SIG-M5 treated with dmso at 0.1 percent for 504 hours (cell line): ENCODE measurements around the gene CSF2RB.

Experiments
- DNase-seq: peaks from one replicate; lab custom pipeline; 2025; ENCODE audit not compliant: unreplicated experiment; lab: John Stamatoyannopoulos, UW

Gene CSF2RB

DNA sequence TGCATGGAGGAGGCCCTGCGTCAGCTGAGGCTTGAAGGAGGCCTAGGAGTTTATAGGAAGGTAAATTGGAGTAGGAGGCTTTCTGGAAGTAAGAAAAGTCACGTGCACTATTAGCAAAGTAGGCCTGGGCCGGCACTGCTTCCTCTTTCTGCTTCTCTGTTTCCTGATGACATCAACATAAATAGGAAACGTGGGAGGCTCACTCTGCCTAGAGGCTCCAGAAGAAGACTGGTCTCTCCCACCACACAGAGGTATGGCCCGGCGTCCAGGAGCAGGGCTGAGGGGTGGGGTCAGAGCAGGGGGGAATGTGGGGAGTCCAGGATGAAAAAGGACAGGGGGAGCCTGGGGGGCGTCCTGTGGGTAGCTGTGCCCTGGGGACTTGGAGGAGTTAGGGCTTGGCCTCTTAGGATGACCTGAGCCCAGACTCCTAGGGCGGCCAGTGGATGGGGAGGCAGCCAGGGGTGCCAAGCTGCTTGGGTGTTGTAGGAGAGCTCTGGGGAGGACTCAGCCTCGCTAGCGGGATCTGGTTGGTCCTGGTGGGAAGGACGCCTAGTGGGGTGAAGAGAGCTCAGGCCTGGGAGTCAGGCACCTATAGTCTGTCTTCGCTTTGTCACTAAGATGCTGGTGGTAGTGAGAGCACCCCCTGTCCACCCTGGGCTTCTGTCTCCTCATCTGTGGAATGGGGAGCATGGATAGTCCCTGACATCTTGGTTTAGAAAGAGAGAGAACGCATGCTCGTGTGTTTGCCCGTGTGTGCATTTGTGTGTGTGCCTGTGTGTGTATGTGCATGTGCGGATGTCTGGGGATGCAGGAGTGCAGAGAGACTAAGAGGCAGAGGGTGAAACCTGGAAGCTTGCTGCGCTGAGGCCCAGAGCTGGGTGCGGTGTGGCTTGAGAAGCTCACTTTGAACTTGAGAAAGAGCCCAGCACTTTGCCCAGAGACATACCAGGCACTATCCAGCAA lies at the start of gene CSF2RB:
CSF2RB (plus strand) TSS at position 202 of the 963 bp plus-strand sequence. CDS start 8,580 bp downstream, outside the sequence.
- DNase-seq, result peak; percentile 88

DNA sequence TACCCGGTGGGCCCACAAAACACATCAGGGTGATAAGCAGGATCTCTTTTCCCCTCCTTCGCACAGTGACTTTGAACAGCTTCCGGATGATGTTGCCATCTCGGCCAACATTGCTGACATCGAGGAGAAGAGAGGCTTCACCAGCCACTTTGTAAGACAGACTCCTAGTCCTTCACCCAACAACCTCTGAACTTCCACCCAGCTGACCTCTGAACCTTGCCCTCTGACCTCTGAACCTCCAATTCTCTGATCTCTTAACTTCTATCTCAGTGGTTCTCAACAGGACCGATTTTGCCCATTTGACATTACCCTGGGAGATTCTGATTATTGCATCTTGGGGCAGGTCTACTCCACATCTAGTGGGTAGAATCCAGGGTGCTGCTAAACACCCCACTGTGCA lies 49.4 kb upstream of the CSF2RB start:
- DNase-seq, result no peak

DNA sequence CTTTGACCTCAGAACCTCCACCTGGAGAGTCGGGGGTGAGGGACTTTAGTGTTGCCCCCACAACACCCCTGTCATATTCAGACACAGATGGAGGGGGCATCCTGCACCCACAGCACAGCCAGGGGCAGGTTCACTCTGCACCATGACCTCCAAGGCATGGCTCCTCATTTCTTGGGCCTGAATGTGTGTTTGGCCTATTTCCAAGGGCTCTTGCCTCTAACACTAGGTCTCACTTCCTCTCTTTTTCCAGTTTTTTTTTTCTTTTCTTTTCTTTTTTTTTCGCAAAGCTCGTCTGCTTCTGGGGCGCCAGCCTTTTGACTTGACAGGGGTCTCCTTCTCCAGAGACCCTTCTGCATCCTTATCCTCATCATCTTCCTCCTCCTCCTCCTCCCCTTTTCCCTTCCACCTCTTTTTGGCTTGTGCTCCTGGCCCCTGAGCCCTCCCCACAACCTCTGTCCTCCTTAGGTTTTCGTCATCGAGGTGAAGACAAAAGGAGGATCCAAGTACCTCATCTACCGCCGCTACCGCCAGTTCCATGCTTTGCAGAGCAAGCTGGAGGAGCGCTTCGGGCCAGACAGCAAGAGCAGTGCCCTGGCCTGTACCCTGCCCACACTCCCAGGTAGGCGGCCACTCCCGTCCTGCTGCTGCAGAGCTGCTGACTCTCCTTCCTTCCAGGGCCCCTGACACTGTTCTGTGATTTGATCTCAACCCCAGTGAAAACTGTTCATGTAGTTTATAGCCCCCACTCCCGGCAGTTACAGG lies 48.8 kb upstream of the CSF2RB start:
- peak; percentile 15 for DNase-seq

DNA sequence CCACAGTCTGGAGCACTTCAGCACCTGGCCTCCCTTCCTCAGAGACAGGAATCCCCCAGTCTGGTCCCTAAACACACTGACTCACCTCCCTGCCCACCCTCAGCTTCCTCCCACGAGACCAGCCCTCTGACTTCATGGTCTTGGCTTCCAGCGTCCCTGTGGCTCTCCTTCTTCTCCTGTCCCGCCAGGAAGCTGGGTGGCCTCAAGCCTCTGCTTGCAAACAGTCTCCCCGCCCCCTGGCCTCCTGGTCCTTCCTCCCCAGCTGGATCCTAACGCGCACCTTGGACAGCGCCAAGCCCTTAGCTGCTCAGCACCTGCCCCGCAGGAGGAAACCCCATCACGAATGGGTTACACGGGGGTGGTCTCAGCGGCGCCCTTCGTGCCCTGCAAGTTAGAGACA lies 48.1 kb upstream of the CSF2RB start:
- DNase-seq, result no peak

DNA sequence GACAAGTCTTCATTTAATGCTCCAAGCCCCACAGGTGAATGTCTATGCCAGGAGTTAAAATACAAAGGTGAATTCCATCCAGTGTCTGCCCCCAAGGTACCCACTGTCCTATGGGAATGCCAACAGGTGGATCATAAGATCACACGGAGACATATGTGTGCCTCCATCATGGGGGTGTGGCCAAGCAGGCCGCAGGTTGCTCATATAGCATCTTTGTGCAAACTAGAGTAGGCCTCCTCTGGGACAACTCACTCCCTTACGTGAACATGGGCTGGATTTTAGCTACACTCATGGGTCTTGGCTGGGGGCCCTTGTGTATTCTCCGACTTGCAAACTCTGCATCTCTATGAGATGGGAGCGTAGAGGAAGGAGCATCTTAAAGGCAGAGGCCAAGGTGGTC lies 45.7 kb upstream of the CSF2RB start:
- no peak for DNase-seq

DNA sequence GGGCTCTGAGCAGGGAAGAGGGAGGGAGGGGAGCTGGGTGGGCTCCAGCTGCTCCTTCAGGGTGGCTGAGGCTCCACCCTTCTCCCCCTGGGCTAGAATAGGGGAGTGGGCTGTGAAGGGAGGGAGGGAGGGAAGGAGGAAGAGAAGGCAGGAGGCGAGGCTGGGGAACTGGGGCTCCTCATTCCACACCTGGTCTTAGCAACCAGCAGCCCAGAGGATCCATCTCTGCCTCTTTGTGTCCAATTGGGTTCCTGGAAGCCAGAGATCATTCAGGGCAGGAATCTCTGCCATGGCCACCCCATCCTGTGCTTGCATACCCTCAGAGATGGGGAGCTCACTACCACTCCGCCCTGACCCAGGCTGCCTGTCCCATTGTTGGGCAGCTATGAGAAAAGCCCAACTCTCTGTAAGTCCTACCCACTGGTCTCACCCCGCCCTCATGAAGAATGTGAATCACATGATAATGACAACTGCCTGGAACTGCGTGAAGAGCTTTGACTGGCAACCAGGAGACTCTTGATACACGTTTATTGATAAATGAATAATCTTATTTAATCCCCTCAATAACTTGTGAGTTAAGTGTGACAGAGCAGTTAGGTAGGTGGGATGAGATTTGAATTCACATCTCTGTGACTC lies 44.8 kb upstream of the CSF2RB start:
- no peak for DNase-seq

DNA sequence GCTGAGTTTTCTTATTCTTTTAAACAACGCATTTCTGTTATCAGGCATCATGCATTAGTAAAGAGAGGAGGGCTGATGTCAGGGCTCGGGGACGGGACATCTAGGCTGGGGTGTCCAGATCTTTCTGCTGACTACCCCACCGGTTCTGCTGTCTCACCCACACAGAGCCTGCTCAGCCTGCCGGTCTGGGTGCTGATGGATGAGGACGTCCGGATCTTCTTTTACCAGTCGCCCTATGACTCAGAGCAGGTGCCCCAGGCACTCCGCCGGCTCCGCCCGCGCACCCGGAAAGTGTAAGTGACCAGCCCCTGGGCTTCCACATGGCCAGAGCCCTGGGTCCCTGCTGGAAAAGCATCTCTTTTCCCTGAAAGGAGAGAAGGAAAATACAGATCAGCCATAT lies 43.2 kb upstream of the CSF2RB start:
- no peak for DNase-seq

DNA sequence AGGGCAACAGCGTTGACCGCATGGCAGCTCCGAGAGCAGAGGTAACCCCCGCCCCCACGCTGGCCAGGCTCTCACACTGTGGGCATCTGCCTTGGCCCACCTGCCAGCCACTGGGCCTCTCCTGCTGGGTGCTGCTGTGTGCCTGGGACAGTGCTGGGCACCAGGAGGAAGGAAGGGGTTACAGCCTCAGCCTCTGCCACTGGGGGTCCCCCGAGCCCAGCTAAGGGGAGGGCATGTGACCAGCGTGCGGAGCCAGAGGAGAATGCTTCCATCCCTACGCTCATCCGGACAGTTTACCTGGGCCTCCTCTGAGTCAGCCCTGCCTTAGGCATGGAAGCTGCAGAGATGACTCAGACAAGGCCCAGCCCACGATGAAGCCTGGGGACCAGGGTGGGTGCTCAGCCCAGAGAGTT lies 41.8 kb upstream of the CSF2RB start:
- no peak for DNase-seq

DNA sequence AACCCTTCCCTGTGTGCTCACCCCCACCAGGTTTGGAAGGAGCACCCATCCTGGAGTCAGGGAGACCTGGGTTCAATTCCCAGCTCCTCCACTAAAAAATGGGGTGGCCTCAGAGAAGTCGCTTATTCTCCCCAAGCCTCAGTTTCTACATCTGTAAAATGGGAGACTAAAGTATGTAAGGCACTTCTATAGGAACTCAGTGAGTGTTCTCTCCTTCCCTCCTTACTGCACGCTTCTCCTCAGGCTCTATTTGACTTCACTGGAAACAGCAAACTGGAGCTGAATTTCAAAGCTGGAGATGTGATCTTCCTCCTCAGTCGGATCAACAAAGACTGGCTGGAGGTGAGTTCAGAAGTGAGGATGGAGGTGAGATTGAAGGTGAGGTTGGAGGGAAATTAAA lies 41.3 kb upstream of the CSF2RB start:
- DNase-seq, result no peak

DNA sequence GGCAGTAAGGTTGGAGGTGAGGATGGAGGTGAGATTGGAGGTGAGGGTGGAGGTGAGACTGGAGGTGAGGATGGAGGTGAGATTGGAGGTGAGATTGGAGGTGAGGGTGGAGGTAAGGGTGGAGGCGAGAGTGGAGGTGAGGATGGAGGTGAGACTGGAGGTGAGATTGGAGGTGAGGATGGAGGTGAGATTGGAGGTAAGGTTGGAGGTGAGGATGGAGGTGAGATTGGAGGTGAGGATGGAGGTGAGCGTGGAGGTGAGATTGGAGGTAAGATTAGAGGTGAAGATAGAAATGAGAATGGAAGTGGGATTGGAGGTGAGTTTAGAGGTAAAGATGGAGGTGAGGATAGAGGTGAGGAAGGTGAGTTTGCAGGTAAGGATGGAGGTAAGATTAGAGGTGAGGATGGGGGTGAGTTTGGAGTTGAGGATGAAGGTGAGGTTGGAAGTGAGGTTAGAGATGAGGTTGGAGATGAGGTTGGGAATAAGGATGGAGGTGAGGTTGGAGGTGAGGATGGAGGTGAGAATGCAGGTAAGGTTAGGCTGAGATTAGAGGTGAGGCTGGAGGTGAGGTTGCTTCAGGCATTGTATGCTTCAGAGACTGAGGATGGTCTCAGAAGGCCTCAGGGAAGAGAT lies 40.4 kb upstream of the CSF2RB start:
- DNase-seq, result no peak

DNA sequence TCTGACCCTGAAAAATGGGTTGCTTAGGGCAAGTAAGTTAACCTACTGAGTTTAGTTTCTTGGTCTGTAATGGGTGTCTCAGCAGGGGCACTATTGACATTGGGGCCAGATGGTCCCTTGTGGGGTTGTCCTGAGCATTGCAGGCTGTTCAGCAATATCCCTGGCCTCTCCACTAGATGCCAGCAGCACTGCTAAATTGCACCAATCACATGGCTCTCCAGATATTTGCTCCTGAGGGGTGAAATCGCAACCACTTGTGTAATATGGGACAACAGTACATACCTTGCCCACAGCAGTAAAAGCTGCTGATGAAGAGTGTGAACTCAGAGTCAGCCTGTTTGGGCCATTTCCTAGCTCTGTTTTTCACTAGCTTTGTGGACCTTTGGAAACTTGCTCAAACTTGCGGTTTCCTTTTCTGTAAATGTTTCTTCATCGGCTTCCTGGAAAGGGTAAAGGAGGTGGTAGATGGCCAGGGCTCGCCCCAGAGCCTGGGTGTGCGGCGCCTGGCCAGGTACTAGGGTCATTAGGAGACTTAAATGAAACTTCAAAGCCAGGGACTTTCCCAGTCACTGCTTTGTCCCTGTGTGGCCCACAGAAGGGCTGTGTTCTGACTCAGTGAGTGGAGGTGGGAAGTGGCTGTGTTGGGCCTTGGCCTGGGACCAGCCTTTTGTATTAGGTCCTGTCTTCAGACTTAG lies 39.7 kb upstream of the CSF2RB start:
- peak; percentile 71 for DNase-seq

DNA sequence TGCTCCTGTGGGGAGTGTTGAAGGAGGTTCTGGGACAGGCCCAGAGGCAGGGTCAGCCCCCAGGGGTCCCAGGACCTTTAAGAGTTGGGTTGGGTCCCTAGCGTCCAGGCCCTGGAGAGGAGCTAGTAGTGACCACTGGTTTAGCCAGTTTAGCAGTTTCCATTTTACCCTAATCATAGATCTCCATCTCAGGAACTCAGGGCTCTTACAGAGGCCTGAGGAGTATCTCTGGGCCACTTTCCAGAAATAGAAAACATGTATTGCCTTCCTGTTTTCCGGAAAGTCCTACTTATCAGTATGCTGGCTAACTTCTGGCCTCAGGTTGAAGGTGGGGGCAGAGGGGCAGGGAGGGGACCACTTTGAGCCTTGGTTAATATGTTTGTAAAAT lies 39.1 kb upstream of the CSF2RB start:
- no peak for DNase-seq

DNA sequence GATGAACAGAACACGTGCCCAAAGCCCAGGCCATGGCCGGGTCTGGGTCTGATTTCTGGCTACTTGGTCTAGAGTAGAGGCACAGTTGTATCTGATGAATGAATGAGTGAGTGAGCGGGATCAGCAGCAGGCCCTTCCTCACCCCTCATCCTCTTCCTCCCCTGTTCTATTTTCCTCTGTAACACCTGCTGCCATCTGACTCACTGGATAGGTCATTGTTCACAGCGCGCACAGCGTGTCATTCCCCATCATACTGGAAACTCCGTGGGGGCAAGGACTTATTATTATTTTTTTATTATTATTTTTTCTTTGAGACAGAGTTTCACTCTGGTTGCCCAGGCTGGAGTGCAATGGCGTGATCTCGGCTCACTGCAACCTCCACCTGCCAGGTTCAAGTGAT lies 38.7 kb upstream of the CSF2RB start:
- DNase-seq, result no peak

DNA sequence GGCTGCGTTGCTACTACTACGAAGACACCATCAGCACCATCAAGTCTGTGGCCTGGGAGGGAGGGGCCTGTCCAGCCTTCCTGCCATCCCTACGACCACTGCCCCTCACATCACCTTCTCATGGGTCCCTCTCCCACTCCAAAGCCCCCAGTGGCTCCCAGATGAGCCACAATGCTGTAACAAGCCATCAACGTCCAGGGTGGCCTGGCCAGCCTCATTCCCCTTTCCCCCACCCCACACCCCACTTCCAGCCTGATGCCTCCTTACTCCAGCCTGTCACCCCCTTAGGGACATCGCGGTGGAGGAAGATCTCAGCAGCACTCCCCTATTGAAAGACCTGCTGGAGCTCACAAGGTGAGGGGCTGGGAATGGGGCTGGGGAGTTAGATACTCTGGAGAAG lies 37.7 kb upstream of the CSF2RB start:
- DNase-seq, result no peak

DNA sequence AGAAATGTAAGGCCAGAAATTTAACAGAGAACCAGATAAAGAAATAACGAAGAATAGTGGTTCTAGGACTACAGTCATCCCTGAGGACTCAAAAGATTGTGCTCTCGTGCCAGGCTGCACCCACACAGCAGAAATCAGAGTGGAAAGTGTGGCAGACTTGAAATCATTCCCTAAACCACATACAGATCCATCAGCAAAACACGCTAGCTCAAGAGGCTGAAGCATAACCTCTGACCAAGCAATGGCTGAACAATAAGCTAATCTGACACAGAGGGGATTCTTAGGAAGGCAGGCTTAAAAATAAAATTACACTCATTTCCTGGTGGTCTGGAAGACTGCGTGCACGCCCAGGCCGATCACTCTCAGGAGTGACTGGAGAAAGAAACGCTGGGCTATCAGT lies 33.7 kb upstream of the CSF2RB start:
- DNase-seq, result no peak

DNA sequence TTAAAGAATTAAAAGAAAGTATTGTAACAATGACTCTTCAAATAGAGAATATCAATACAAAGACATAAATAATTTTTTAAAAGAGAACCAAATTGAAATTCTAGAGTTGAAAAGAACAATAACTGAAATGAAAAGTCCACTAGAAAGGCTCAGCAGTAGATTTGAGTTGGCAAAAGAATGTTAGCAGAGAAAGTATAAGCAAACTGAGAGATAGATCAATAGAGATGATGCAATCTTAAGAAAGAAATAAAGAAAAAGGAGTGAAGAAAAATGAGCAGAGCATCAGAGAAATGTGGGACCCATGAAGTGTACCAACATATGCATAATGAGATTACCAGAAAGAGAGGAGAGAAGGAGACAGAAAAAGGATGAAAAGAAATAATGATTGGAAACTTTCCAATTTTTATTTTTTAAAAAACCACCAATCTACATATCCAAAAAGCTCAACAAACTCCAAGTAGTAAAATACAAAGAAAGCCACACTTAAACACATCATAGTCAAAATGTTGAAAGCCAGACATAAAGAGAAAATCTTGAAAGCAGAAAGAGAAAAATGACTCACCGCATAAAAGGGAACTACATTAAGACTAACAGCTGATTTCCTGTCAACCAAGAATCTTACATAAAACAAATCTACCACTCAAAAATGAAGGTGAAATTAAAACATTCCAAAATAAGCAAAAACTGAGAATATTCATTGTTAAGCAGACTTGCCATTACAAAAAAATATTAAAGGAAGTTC lies 31.8 kb upstream of the CSF2RB start:
- DNase-seq, result peak; percentile 53

DNA sequence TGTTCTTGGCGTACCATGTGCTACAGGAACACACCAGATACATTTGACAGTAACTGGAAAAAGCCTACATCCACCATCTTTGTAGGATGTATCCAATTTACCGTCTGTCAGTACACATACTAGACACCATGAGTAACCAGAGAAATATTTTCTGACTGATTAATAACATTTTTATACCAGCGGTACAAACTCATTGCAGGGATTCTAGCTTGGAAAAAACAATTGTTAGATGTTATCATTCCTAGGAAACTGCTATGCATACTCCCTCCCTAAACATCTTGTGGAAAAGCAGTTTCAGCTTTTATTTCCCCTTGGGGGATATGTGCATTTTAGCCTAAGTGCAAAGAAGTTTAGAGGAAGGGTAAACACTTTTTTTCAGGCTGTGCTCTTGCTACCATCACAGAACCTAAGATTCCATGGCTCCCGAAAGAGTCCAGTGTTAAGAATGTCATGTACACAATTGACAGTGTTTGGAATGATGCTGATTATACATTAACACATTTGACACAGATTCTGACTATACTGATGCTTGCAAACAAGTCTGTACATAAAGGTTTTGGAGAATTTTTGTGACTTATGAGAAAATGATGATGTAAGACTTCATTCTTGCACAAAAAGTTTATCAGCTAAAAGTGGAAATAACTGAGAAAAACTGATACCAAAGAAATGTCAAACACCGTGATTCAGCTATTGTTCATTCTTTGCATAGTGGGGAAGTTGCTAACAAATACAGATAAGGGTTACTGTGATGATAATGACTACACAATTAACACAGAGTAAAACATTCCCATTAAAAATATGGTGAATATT lies 28.9 kb upstream of the CSF2RB start:
- DNase-seq, result no peak

DNA sequence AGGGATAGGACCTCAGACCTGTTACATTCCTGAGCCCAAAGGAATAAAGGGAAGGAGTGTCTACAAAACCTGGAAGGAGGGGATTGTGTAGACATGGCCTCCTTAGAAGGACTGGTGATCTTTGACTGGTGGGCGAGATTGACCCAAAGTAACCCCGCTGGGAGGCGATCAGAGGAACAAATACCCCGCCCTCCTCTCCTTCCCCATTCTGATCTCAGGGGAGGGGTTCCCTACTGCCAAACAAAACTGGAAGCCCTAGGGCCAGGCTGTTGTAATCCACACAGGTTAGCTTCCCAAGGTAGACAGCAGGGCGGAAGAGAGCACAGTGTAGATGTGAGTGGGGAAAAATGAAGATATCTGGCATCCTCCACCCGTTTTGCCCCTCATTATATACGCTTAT lies 28.0 kb upstream of the CSF2RB start:
- DNase-seq, result no peak

DNA sequence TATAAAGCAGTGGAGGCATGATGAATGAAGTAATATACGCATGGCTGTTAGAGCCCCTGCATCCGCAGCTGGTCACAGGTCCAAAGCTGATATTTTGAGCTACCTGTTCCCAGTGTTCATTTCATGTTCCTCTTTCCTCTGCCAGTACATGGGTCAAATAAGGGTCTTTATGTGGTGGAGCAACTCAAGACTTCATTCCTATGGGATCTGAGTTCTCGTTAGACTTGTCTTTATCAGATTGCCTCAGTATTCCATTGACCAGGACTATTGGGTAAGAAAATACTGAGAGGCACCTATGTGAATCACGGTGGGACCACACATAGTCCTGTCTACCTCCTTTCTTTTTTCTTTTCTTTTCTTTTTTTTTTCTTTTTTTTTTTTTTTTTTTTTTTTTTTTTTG lies 27.4 kb upstream of the CSF2RB start:
- no peak for DNase-seq
